ENCODE results near the gene PSTPIP1. TPM values are rescaled to one million over a fixed set of nuclear protein-coding genes. Genes with fewer than 3 reads are reported as not detected.

The PSTPIP1 gene
- polyA plus RNA-seq, 3 donors: 1.9 to 18.1 (median 9.1) TPM

- WGBS, 3 donors: 89 to 93% (median 92%) methylated on average over 1 of the region's 1 CpG
- H3K27ac ChIP-seq (ENCODE audit: low read depth, low read length): no peak overlapping the region
Observed at GRCh38 chr15:77048135-77048876, 53.4 kb downstream of the PSTPIP1 start.

GRCh38 chr15:77052556-77052955, 57.6 kb downstream of the PSTPIP1 start:
- 36 to 76% (median 74%) methylated on average over 2 of the region's 2 CpGs for WGBS, 3 donors
- H3K27ac ChIP-seq (ENCODE audit: low read depth, low read length): no peak overlapping the region

- 91 to 98% (median 91%) methylated on average over 2 of the region's 2 CpGs for WGBS, 3 donors
- H3K27ac ChIP-seq (ENCODE audit: low read depth, low read length): no peak overlapping the region
Observed at GRCh38 chr15:77053709-77054108, 58.8 kb downstream of the PSTPIP1 start.

GRCh38 chr15:77057072-77057471, 62.1 kb downstream of the PSTPIP1 start:
- 65 to 97% (median 91%) methylated on average over 1 of the region's 1 CpG for WGBS, 3 donors
- H3K27ac ChIP-seq (ENCODE audit: low read depth, low read length): no peak overlapping the region

GRCh38 chr15:77057685-77058084, 62.8 kb downstream of the PSTPIP1 start:
- 82 to 86% (median 83%) methylated on average over 4 of the region's 4 CpGs for WGBS, 3 donors
- H3K27ac ChIP-seq (ENCODE audit: low read depth, low read length): no peak overlapping the region

- H3K27ac ChIP-seq (ENCODE audit: low read depth, low read length): no peak overlapping the region
- 87 to 97% (median 95%) methylated on average over 4 of the region's 4 CpGs for WGBS, 3 donors
Observed at GRCh38 chr15:77058468-77058867, 63.5 kb downstream of the PSTPIP1 start.

GRCh38 chr15:77059786-77060361, 64.9 kb downstream of the PSTPIP1 start:
- WGBS, 3 donors: 11 to 21% (median 12%) methylated on average over 2 of the region's 2 CpGs
- no peak overlapping the region for H3K27ac ChIP-seq (ENCODE audit: low read depth, low read length)

- no peak overlapping the region for H3K27ac ChIP-seq (ENCODE audit: low read depth, low read length)
Observed at GRCh38 chr15:77060546-77060945, 65.6 kb downstream of the PSTPIP1 start.

GRCh38 chr15:77063249-77063648, 68.3 kb downstream of the PSTPIP1 start:
- H3K27ac ChIP-seq (ENCODE audit: low read depth, low read length): no peak overlapping the region

GRCh38 chr15:77064063-77064462, 69.1 kb downstream of the PSTPIP1 start:
- 27 to 68% (median 65%) methylated on average over 2 of the region's 2 CpGs for WGBS, 3 donors
- no peak overlapping the region for H3K27ac ChIP-seq (ENCODE audit: low read depth, low read length)

- H3K27ac ChIP-seq (ENCODE audit: low read depth, low read length): no peak overlapping the region
- WGBS, 3 donors: 59 to 64% (median 60%) methylated on average over 6 of the region's 6 CpGs
Observed at GRCh38 chr15:77064539-77065308, 69.8 kb downstream of the PSTPIP1 start.

- H3K27ac ChIP-seq (ENCODE audit: low read depth, low read length): no peak overlapping the region
- 42 to 66% (median 64%) methylated on average over 3 of the region's 3 CpGs for WGBS, 3 donors
Observed at GRCh38 chr15:77066971-77067690, 72.2 kb downstream of the PSTPIP1 start.

GRCh38 chr15:77067691-77068367, 72.9 kb downstream of the PSTPIP1 start:
- H3K27ac ChIP-seq (ENCODE audit: low read depth, low read length): no peak overlapping the region
- 24 to 65% (median 53%) methylated on average over 3 of the region's 3 CpGs for WGBS, 3 donors

GRCh38 chr15:77068633-77069032, 73.7 kb downstream of the PSTPIP1 start:
- WGBS, 3 donors: 87 to 92% (median 89%) methylated on average over 7 of the region's 7 CpGs
- H3K27ac ChIP-seq (ENCODE audit: low read depth, low read length): no peak overlapping the region

GRCh38 chr15:77069521-77070121, 74.7 kb downstream of the PSTPIP1 start:
- H3K27ac ChIP-seq (ENCODE audit: low read depth, low read length): no peak overlapping the region
- 12 to 28% (median 22%) methylated on average over 13 of the region's 13 CpGs for WGBS, 3 donors

GRCh38 chr15:77070180-77070494, 75.2 kb downstream of the PSTPIP1 start:
- H3K27ac ChIP-seq (ENCODE audit: low read depth, low read length): peak overlapping the region; percentile 83
- 0 to 1% (median 1%) methylated on average over 18 of the region's 18 CpGs for WGBS, 3 donors

- 0 to 1% (median 0%) methylated on average over 55 to 97 of the region's 97 CpGs for WGBS, 3 donors
- peak within 1 kb of the TSS; percentile 83 for H3K27ac ChIP-seq (ENCODE audit: low read depth, low read length)
Observed at GRCh38 chr15:77070495-77071304, 75.8 kb downstream of the PSTPIP1 start, which contains the start of gene TSPAN3. Gene TSPAN3, minus strand, starts transcription at chr15:77071109. Its CDS starts 155 bp downstream, at chr15:77070954.

All from adipose tissue (tissue), 3 donors.